Liver (tissue), 2 donors: ENCODE data around the gene ARL17A.
"Not testable (repeated sequence)": the region's sequence is repeated elsewhere in the genome, so short reads cannot be mapped to it uniquely, and the experiment has no call there.

Experiments used
- TF ChIP-seq, protein P1 (sequence below): fragments of 150-350 bp; IDR thresholded peaks from 2 replicates; pipeline ENCODE4 v1.5.1; 2017; ENCODE audit warnings: improper control_type of control experiment, low read depth, low read length; ENCODE audit not compliant: missing input control
- TF ChIP-seq, protein P2 (sequence below): IDR thresholded peaks from 2 replicates; pipeline ENCODE4 v1.6.1; 2016; ENCODE audit warnings: antibody characterized with exemption, mild to moderate bottlenecking
- donor health status: healthy.

DNA sequence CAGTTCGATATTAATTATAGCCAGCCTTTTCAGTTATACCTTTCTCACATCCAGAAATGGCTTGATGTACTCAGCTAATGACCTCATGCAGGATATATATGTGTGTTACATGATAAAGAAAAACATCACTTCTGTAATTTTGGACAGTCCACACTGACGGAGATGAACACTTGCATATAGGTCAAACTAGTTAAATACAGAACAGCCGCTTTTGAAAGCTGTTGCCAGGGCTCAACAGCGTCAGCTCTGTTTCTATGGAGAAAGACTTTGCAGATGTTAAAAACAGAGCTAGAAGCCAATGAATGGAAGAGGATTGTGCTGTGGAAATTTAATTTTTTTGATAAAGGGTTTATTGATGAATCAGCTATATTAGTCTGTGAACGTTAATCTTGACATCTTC is 111.9 kb downstream of the ARL17A start:
- TF ChIP-seq, protein P1, sequence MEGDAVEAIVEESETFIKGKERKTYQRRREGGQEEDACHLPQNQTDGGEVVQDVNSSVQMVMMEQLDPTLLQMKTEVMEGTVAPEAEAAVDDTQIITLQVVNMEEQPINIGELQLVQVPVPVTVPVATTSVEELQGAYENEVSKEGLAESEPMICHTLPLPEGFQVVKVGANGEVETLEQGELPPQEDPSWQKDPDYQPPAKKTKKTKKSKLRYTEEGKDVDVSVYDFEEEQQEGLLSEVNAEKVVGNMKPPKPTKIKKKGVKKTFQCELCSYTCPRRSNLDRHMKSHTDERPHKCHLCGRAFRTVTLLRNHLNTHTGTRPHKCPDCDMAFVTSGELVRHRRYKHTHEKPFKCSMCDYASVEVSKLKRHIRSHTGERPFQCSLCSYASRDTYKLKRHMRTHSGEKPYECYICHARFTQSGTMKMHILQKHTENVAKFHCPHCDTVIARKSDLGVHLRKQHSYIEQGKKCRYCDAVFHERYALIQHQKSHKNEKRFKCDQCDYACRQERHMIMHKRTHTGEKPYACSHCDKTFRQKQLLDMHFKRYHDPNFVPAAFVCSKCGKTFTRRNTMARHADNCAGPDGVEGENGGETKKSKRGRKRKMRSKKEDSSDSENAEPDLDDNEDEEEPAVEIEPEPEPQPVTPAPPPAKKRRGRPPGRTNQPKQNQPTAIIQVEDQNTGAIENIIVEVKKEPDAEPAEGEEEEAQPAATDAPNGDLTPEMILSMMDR, result not testable (repeated sequence)
- TF ChIP-seq, protein P2, sequence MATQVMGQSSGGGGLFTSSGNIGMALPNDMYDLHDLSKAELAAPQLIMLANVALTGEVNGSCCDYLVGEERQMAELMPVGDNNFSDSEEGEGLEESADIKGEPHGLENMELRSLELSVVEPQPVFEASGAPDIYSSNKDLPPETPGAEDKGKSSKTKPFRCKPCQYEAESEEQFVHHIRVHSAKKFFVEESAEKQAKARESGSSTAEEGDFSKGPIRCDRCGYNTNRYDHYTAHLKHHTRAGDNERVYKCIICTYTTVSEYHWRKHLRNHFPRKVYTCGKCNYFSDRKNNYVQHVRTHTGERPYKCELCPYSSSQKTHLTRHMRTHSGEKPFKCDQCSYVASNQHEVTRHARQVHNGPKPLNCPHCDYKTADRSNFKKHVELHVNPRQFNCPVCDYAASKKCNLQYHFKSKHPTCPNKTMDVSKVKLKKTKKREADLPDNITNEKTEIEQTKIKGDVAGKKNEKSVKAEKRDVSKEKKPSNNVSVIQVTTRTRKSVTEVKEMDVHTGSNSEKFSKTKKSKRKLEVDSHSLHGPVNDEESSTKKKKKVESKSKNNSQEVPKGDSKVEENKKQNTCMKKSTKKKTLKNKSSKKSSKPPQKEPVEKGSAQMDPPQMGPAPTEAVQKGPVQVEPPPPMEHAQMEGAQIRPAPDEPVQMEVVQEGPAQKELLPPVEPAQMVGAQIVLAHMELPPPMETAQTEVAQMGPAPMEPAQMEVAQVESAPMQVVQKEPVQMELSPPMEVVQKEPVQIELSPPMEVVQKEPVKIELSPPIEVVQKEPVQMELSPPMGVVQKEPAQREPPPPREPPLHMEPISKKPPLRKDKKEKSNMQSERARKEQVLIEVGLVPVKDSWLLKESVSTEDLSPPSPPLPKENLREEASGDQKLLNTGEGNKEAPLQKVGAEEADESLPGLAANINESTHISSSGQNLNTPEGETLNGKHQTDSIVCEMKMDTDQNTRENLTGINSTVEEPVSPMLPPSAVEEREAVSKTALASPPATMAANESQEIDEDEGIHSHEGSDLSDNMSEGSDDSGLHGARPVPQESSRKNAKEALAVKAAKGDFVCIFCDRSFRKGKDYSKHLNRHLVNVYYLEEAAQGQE, result not testable (repeated sequence)
